Stimulated activated CD8-positive, alpha-beta memory T cell treated with anti-CD3 and anti-CD28 coated beads, Interleukin-15, amount 100 ng/mL, for 48 hours (primary cell): Measurements from ENCODE around the gene ALPL.

ENCODE experiments used
- DNase-seq, 2 donors: peaks; one replicate each; pipeline ENCODE4 v3.0.0-alpha.2; 2020; ENCODE audit warnings: low read depth in 2 of 2

Gene ALPL

GRCh38 chr1:21618561-21619374, 109.5 kb downstream of the ALPL start:
- no peak for DNase-seq

- DNase-seq, result no peak
Observed at GRCh38 chr1:21619375-21619947, 110.2 kb downstream of the ALPL start.

- DNase-seq, result no peak
Observed at GRCh38 chr1:21620011-21620410, 110.8 kb downstream of the ALPL start.

DNA sequence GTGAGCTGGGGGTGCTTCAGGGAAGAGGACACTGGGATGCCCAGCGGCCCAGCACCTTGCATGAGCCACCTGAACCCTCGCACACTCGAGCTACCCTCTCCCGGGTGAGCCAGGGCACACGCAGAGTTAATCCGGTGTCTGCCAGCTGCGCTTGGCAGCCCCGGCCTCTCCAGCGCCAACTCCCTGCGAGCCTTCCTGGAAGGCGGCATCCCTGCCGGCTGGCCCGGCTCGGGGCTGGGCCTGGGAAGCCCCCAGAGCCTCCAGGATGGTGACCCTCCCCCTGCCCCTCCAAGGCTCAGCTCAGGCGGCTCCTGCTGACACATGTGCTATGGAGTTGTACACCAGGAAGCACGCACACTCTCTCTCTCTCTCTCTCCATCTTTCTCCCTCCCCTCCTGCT, 111.3 kb downstream of the ALPL start:
- DNase-seq, result no peak

DNA sequence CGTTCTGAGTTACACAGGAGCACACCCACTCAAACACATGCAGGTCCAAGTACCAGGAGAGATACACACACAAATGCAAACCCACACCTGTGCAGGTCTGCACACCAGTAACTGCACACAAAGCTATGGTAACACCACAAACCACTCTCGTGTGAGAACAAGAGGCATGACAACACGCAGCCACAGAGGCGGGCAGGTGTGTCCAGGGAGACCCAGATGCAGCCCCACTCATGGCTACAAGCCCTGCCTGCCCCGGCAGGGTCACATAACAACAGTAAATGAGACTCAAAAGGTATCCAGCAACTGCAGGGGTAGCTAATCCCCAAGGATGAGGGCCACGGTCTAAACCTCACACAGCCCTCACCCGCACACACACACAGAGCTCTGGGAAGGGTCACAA, 111.8 kb downstream of the ALPL start:
- no peak for DNase-seq

DNA sequence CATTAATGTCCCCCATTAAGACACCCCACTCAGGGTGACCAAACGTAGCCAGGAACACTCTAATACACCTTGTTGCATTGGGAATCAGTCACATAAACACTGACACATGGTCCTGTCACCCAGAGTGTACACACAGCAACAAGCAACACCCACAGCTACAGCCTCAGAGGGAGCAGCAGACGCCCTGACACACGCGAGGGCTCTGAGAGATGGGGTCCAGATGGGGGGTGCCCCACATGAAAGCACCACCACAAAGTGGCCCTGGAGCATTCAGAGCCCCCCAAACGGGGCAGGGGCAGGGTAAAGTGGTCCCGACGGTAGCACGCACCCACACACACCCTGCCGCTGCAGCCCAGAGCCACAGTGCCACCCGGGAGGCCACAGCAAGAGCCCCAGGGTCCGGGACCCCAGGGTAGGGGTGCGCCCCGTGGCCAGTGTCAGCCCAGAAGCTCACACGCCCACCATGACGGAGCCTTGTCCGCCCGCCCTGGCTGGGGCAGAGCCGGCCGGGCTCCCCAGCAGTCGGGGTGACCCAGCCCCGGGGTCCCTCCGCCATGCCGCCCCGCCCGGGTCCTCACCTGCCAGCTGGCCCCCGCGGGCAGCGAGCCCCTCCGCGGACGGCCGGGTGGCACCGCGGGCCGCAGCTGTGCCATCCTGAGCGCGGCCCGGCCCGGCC, 112.7 kb downstream of the ALPL start:
- no peak for DNase-seq

DNA sequence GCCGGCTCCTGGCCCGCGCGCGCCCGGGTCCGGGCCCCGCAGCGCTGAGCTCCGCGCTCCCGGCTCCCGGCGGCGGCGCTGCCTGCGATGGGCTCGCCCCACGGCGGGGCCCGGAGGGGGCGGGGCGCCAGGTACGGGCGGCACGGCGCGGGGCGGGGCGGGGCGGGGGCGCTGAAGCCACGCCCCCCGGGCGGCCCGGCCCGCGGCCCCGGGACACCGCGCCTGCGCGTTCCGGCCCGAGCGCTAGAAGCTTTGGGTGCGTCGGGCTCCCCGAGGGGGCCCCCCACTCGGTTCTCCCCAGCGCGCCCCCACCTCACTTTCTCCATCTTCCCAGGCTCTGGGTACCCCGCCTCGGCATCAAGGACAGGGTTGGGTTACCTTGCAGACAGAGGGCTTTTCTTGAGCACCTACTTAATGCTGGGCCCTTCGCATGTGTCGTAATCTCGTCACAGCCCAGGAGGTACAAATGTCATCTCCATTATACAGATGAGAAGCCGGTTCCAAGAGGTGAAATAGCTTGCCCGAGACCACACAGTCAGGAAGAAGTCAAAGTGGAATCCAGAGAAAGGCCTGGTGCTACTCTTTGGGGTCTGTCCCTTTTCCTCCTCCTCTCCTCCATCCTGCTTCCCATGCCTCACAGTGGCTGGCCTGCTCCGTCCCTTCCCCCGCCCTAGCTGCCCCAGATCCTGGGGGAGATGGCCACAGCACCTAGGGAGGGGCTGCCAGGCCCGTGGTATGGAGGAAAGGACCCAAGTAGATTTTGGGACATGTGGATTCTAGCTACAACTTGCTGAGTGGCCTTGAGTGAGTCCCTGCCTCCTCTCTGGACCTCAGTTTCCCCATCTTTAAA, 113.5 kb downstream of the ALPL start:
- DNase-seq, result peak; percentile 30 to 31

- DNase-seq, result no peak
Observed at GRCh38 chr1:21623410-21623961, 114.3 kb downstream of the ALPL start.

GRCh38 chr1:21624571-21625389, 115.6 kb downstream of the ALPL start:
- DNase-seq, result no peak

- no peak for DNase-seq
Observed at GRCh38 chr1:21625390-21626190, 116.4 kb downstream of the ALPL start.

GRCh38 chr1:21626921-21627339, 117.7 kb downstream of the ALPL start:
- DNase-seq, result no peak
